GM10266 (cell line): ENCODE data around the gene POC1A.
"Not testable (repeated sequence)": the region's sequence is repeated elsewhere in the genome, so short reads cannot be mapped to it uniquely, and the experiment has no call there.

Experiments
- DNase-seq: peaks from one replicate; pipeline ENCODE4 v3.0.0; 2012; ENCODE audit errors: extremely low spot score
- TF ChIP-seq, protein P1 (sequence below): IDR thresholded peaks from 2 replicates; pipeline ENCODE4 v1.5.1; 2012; ENCODE audit warnings: mild to moderate bottlenecking, low read depth; ENCODE audit not compliant: control insufficient read depth, insufficient read depth; ENCODE audit errors: missing control alignments

The POC1A gene

DNA sequence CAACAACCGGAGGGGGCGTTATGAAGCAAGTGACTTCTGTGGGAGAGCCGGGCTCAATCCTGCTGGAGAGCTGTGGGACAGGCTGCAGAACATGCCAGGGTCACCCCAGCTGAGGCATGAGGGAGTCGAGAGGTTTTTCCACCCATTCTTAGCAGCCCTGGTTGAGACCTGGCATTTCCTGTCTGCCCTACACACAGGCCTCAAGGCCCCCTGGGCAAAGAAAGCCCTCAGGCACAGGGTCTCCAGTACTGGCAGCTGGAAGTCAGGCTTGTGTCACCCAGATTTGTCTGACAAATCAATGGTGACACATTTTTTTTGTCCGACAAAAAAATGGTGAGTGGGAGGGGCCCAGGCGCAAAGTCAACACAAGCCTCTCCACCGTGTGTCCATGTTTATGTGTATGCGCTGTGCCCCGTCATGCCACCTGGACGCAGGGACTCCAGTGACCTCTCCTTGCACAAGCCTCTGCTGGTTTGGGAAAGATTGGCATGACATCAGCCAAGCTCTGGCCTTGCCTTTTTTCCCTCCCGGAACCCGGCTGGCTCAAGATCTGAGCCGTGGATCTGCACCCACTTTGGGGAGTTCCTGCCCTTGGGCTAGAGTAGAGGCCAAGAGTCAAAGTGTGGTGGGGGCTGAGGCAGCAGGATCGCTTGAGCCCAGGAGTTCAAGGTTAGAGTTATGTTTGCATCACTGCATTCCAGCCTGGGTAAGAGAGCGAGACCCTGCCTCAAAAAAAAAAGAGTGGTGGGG lies 22.9 kb upstream of the POC1A start:
- DNase-seq: no peak
- TF ChIP-seq, protein P1, sequence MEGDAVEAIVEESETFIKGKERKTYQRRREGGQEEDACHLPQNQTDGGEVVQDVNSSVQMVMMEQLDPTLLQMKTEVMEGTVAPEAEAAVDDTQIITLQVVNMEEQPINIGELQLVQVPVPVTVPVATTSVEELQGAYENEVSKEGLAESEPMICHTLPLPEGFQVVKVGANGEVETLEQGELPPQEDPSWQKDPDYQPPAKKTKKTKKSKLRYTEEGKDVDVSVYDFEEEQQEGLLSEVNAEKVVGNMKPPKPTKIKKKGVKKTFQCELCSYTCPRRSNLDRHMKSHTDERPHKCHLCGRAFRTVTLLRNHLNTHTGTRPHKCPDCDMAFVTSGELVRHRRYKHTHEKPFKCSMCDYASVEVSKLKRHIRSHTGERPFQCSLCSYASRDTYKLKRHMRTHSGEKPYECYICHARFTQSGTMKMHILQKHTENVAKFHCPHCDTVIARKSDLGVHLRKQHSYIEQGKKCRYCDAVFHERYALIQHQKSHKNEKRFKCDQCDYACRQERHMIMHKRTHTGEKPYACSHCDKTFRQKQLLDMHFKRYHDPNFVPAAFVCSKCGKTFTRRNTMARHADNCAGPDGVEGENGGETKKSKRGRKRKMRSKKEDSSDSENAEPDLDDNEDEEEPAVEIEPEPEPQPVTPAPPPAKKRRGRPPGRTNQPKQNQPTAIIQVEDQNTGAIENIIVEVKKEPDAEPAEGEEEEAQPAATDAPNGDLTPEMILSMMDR: no peak

DNA sequence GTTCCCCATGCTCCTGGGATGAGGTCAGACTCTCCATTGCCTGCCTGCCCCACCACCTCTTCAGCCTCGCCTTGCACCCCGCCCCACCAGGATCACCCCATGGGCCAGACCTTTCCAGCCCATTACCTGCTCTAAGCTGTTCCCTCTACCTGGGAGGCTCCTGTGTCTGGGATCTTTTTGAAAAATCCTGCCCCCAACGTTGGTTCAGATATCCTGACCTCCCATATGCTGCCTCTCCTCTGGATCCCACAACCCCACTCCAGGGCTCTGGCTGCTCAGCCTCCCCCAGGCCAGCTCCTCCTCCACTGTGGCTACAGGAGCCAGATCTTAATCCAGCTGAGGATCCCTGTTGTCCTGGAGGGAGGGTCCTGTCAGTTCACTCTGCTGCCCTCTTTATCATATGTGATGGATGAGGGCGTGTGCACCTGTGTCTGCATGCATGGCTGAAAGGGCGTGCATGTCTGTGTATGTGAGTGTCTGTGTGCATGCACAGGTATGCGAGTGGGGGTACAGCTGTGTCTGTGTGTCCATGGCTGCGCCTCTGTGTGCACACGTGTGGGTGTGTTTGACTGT lies 22.0 kb upstream of the POC1A start:
- TF ChIP-seq, protein P1: no peak
- no peak for DNase-seq

DNA sequence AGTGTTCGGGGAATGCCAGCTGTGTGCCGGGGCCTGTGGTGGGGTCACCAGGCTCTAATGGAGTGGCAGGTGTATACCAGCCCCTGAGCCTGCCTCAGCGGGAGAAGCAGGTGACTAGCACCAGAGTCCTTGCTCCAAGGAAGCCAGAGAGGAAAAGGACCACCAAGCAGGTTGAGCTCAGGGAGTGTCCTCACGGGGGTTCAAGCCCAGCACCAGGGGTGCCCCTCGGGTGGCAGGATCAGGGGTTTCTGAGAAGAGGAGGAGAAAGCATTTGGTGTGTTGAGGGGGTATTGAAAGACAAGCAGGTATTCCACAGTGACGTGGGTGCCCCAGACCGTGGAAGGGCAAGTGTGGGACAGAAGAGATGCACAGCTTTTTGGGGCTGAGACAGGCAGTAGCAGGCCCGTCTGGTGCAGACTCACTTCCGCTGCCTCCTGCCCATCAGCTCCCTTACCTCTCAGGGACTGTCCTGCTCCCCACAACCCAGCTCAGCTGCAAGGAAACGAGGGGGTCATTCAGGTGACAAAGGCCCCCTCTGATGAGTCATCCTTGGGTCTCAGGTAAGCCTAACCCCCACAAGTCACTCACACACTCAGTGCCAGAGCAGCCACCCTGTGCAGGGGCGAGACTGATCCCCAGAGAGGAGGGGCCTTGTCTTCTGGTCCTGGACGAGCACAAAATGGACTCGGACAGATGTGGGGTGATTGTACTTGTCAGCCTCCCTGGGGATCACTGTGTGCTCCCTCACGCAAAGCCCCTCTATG lies 21.4 kb upstream of the POC1A start:
- no peak for DNase-seq
- TF ChIP-seq, protein P1: no peak

DNA sequence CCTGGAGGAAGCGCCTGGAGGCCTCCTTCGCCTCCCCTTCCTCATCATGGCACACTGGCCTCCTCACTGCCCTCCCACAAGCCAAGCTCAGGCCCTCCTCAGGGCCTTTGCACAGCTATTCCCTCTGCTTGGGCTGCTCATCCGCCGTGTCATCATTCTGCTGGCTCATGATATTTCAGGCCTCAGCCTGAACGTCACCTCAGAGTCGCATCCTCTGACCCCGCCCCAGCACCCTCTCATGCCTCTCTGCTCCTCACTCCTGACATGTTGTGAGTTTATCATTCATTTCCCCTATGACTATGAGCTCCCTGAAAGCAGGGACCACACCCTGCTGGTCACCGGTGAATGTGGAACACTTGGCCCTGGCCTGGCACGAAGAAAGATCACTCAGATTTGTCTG lies 20.7 kb upstream of the POC1A start:
- no peak for DNase-seq
- TF ChIP-seq, protein P1: no peak

DNA sequence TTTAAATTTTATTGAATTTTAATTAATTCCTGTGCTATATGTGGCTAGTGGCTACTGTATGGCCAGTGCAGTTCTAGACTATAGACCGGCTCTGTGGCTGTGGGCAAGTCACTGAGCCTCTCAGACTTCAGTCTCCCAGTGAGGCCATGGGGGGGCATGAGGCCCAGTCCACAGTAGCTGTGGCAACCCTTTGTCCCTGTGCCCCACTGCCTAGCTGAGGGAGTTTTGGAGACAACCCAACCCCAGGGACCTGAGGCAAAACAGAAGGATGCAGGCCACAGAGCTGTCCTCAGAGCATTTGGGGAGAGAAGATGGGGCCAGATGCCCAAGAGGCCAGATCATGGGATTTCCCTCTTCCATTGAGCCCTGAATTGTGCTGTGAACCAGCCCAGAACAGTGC lies 18.9 kb upstream of the POC1A start:
- TF ChIP-seq, protein P1: no peak
- DNase-seq: no peak

DNA sequence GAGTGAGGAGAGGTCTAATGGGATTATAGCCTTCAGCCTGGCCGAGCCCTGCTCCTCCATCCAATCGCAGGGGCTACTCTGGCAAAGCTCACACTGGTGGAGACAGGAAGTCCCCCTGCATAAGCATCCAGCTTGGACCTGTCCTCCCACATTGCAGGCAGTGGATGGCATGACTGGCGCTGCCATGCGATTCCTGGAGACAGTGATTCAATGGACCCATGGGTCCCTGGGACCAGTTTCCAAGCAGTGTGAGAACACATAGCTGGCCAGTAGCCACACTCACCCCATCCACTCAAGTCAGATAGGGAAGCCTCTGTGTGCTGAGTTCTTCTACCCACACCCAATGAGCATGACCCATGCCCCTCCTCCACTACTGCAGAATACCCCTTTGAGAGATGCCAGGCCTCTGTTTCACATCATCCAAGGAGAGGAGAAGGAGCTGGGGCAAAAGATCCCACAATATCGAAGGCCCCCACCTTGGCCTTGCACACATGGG lies 18.1 kb upstream of the POC1A start:
- no peak for DNase-seq
- TF ChIP-seq, protein P1: no peak

DNA sequence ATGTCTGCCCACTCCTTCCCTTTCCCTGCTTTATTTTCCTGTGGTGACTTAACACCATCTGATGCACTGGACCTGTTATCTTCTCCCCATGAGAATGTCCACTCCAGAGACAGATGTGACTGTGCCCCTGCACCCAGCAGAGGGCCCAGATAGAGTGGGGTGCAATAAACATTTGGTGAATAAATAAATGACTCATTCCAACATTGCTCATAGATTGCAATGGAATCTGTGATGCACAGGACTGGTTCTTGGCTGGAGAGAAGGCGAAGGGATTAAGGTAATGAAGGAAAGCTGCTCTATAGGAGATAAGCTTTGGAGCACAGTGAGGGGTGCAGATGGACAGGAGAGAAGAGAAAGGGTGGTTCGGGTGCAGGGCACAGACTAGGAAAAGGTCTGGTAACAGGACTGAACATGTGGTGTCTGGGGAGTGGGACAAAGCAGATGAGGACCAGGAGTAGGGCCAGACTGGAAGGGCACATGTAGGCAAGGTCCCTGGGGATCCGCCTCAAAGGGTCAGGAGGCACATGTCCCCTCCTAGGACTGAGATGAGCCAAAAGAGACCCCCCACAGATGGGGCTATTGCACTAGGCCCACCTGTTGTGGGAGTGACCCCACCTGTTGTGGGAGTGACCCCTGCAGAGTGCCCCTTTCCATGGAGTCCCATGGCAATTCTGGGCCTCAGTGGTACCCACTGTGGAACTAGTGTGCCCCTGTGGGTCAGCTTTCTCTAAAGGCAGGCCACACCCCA lies 17.5 kb upstream of the POC1A start:
- no peak for DNase-seq
- TF ChIP-seq, protein P1: no peak

DNA sequence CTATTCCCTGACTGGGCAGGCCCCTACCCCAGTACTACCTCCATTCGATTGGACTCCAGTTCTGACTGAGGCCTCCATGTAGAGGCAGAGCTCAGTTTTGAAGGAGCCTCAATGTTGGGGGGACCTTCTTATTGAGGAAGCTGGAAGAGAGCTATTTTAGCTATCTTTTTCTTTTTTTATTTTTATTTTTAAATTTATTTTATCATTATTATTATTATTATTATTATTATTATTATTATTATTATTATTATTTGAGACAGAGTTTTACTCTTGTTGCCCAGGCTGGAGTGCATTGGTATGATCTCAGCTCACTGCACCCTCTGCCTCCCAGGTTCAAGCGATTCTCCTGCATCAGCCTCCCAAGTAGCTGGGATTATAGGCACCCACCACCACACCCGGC lies 16.0 kb upstream of the POC1A start:
- DNase-seq: not testable (repeated sequence)
